Esophagus squamous epithelium (tissue), 4 donors: ENCODE results near the gene C10orf105.

Experiments used
- CTCF ChIP-seq, 6 experiments: fragments of 450-650 bp in 4 of 6; fragments of 200-600 bp in 2 of 6; sonication (generic) in 2 of 6; IDR thresholded peaks; one replicate each; pipeline ENCODE4 v1.5.1; 2016 to 2019; ENCODE audit warnings: antibody characterized with exemption in 6 of 6, mild to moderate bottlenecking in 4 of 6, moderate library complexity in 4 of 6
- POLR2A ChIP-seq, 4 donors: fragments of 450-650 bp; IDR thresholded peaks; one replicate each; pipeline ENCODE4 v1.6.1; 2017; ENCODE audit warnings: antibody characterized with exemption in 4 of 4, mild to moderate bottlenecking in 4 of 4, moderate library complexity in 3 of 4

GRCh38 chr10:71714031-71714410, 5.6 kb downstream of the C10orf105 start:
- no peak for TF ChIP-seq CTCF (IDR thresholded peaks at IDR 0.05)
- no peak for TF ChIP-seq POLR2A (IDR thresholded peaks at IDR 0.05)
